GM19238 (cell line): ENCODE data around the gene ETV1.

Experiments used
- DNase-seq: peaks from one replicate; pipeline ENCODE4 v3.0.0; 2011; ENCODE audit warnings: low spot score; ENCODE audit not compliant: insufficient read length

ETV1 gene

DNA sequence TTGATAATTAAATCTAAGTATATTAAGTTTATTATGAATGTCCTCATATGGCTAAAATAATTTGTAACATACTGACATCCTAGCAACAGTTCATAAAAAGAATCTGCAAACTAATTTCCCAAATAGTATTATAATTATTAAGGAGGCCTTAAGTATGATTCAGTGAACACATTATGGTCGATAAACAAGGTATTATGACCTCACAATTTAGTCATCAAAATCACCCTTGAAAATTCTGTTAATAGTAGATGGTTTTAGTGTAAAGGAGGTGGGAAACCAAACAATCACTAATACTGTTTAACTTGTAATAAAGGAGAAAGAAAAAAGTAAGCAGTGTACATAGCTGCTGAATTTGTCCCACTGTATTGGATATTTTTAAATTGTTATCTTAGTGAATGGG lies 2.1 kb downstream of the ETV1 start:
- DNase-seq, result no peak

DNA sequence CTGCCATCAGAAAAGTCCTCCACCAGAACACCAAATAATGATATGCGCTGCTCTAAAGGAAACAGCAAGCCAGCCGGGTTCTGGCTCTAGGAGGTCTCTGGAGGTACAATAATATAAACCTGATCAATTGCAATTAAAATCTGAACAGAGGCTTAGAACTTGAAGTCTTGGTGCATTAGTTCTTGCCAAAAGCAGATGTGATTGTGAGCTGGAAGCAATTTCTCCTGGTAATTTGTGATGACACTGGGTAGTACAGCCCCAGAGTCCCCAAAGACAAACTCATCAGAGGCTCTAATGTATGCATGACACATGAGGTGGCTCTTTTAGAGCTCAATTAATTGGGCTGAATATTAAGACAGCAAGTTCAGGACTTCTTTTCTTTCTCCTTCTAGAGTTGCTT lies 3.3 kb downstream of the ETV1 start:
- DNase-seq, result no peak

DNA sequence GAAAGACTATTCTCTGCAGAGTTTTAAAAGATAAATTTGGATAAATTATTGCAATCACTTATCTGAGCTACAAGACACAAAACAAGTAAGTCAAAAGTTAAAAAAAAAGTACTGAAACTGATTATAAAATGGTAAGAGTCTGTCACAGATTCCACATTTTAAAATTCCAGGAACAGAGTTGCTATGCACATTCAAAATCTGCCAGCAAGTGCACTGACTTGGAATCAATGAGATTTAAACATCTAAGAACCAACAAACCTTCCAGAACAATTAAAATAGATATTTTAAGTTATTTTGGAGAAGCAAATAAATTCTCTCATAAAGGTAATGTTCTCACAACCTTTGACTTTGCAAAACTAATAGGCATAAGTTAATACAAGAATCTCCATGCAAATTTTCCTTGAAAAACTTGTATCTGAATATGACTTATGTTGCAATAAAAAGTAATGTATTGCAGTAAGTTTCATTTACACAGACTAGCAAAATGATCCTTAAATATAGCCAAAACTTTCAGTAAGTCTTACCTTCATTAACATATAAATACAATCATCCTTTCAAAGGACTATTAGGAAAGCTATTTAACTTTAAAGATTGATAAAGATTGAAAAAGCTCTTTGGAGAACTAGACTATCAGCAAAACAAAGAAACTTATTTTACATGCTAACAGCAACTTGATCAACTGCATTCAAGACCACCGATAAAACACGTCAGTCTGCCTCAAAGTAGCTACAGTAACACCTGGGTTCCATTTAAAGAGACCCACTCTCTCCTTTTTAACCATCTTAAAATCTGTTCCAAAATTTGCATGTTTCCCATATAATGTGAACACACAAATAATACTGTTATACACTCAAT lies 4.4 kb downstream of the ETV1 start:
- no peak for DNase-seq

DNA sequence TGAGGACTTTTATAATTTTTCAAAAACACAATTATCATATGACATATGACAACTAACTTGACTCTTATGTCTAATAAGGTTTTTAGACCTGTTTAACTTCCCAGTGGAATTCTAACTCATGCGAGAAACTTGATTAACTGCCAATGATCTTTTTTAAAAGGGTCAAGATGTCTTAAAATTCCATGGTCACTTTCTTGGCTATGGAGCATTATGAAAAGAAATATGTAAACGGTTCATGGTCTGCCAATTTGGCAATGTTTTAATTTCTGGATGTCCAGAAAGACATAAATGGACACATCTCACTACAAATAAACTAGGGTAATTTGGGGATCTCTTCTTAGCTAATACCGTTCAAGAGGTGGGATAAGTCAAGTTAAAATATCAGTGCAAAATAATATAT lies 5.4 kb downstream of the ETV1 start:
- DNase-seq, result no peak

GRCh38 chr7:13982940-13983677 lies 6.4 kb downstream of the ETV1 start:
- no peak for DNase-seq

DNA sequence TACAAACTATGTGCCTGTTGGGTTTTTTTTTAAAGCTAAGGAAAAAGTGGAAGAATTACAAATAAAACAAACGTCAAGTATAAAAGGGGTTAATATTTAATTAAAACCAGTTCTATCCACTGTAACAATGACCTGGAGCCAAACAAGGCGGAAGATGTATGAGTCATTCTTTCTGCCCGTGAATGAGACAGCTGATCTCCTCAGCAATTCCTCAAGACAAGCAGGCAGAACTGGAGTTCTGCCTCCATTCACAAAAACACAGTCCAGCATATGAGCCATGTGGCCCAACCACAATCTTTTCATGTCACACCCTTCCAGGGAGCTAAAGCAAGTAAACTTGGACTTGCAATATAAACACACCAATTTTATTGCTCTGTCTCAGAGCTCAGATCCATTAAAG lies 8.4 kb downstream of the ETV1 start:
- DNase-seq, result no peak

DNA sequence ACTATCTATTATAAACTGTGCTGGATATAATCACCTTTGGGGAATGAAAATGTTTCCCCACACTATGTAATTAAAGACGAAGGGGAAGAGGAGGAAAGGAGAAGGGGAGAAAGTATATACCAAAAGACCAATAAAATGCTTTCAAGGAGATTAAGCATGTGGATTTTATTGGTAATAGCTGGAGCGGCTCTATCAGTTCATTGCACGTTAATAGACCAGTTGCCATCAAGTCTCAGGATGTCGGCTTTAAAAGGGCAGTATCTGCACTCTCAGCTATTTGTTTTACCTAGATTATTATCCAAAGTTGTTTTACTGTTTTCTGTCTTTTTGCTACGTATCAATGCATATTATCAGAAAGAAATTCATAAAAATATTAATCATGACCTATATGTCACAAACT lies 9.0 kb downstream of the ETV1 start:
- no peak for DNase-seq

- no peak for DNase-seq
These were observed 9.6 kb downstream of the ETV1 start for GRCh38 chr7:13979671-13980435.

DNA sequence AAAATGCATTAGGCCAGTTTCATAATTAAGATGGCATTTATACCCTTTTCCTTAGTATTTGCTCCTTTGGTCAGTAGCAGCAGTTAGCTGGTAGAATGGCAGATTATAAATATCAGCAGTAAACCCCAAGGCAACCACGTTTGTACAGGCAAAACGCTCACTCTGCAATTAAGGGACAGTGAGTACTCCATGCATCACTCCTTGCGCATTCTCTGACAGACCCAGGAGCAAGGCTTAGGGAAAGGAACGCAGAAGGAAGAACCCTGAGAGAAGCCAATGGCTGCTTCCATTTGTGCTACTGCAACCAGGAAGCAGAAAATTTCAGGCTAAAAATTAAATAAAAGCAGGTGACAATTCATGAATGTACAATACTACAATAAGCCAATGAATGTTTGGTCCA lies 12.9 kb downstream of the ETV1 start:
- no peak for DNase-seq

DNA sequence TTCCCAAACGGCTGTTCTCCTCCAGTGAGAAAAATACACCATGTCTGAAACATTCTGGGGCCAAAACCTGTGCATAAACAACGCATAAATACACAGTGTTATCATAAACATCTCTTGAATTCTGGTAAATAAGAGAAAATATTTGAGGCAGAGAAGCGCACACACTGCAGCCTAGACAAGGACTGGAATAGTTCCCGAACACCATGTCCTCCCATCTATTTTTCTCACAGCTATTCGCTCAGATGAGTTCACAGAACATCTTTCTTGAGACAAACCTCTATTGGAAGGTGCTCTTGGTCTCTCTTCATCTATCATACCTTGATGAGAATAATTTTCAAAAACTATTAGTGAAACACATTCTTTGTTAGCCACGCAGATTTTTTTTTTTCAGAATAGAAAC lies 24.4 kb downstream of the ETV1 start:
- DNase-seq, result no peak

- no peak for DNase-seq
These were observed 25.5 kb downstream of the ETV1 start for GRCh38 chr7:13963925-13964324.

- no peak for DNase-seq
These were observed 34.0 kb downstream of the ETV1 start for GRCh38 chr7:13955494-13955893.

DNA sequence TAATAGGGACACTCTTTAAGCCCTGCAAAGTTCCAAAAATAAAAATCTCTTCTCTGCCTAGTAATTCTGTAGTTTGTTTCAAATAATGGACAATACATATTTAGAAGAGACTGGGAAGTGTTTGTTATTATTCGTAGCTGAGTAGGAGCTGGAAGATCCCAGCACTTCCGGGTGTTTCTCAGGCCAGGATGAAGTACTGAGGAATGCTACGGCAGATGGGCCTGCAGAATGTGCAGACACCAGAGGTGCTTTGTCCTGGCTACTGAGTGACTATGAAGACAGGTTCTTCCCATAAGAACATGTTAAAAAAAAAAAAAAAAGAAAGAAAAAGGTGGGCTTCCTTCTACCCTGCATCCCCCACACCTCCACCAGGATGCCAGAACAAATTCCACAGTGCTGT lies 36.1 kb downstream of the ETV1 start:
- DNase-seq, result no peak

GRCh38 chr7:13952921-13953320 lies 36.5 kb downstream of the ETV1 start:
- DNase-seq, result no peak

DNA sequence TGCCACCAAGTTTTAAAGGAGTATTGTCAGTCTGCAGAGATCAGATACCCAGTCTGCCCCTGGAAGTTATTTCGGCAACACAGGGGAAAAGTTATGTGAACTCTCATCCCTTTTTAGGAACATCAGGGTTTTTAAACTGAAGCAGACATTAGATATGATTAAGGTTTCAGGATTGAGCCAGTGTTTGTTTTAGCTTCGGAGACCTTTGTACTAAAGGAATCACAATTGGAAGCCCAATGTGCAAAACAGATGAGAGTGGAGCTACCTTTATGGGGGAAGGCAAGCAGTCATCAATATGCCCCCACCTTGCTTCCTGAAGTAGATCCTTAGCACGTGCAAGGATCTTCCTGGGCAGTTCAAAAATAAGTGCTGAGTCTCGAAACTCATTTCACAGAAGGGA lies 39.5 kb downstream of the ETV1 start:
- DNase-seq, result no peak

GRCh38 chr7:13949445-13949844 lies 40.0 kb downstream of the ETV1 start:
- DNase-seq, result no peak

DNA sequence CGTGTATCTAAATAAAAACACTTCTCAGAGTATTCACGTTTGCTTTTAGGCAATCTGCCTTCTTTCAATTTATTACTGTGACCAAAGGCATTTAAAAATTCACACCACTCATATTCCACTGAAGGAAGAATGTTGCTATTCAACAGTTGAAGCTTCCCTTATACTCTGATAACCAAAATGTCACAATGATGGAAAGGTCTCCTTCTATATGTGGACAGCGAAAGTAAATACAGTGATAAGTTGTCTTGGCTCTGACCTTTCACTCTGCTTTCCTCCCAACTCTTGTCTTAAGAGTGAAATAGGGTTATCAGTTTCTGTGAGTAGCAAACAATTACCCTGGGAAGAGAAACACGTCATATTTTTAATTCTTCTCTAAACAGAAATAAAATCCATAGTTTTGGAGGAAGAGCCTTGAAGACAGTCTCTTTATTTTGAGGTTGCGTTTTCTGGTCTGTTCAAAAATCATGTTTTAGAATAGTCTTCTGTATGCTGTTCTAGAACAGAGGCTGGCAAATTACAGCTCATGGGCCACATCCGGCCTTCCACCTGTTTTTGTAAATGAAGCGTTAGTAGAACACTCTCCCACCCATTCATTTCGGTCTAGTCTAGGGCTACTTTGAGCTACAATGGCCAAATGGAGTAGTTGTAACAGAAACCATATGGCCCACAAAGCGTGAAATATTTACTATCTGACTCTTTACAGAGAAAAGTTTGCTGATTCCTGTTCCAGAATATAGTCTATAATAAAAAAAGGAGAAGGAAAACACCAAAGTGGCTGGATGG lies 41.3 kb downstream of the ETV1 start:
- no peak for DNase-seq

GRCh38 chr7:13947535-13947934 lies 41.9 kb downstream of the ETV1 start:
- DNase-seq, result no peak

DNA sequence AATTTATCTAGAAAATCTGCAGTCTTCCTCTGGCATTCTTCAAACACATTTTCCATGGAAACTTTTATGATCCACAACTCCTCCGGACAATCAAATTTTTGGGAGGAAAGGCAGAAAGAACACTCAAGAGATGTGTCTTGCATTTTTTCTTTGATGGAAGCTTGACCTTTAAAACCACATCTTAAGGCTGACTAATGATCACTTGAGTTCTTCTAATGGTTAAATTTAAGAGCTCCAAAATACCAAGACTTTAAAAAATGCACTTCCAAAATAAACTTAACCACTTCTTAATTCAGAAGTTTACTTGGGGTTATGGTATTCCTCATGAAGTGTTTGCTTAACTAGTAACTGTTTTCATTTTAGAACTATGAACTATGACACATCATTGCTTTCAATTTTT lies 43.3 kb downstream of the ETV1 start:
- DNase-seq, result no peak

GRCh38 chr7:13945670-13946069 lies 43.8 kb downstream of the ETV1 start:
- no peak for DNase-seq

DNA sequence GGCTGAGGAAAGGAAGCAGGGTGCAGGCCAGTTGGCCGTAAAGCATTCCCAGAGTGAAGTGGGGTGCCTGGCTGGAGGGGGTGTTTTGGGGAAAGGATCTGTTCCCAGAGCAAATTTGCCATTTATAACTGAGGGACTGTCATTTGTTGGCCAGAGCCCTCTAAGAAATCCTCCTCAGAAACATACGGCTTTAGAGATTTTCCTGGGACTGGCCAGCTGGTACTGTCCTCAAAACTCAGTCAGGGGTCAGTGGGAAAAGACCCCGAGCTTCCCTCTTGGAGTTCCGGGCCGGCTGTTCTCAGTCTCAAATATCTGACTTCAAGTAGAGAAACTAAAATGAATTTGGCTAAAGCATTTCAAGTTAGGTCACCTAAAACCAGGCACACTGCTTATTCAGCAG lies 55.9 kb downstream of the ETV1 start:
- DNase-seq, result no peak
